Neural crest cell (in vitro differentiated cells): Measurements from ENCODE around the gene NUDC. TPM values are rescaled to one million over a fixed set of nuclear protein-coding genes. Genes with fewer than 3 reads are reported as not detected.
A peak's percentile ranks its signal among the peaks of the same experiment; 100 is the strongest.

Experiments used
- DNase-seq: peaks from one replicate; pipeline ENCODE4 v3.0.0; 2021; ENCODE audit warnings: low read depth, mixed read lengths, low spot score
- H3K27ac Mint-ChIP-seq: one replicate; pipeline ENCODE4 v1.8.0; 2021; ENCODE audit warnings: mild to moderate bottlenecking, mixed read lengths; ENCODE audit not compliant: unreplicated experiment
- H3K27me3 Mint-ChIP-seq: 2 replicates; pipeline ENCODE4 v1.8.0; 2021; ENCODE audit warnings: low read depth, mild to moderate bottlenecking, mixed read lengths
- H3K36me3 Mint-ChIP-seq: 2 replicates; pipeline ENCODE4 v1.8.0; 2021; ENCODE audit warnings: low read depth, mild to moderate bottlenecking, mixed read lengths
- H3K4me1 Mint-ChIP-seq: 2 replicates; pipeline ENCODE4 v1.8.0; 2021; ENCODE audit warnings: mixed read lengths
- H3K4me3 Mint-ChIP-seq: one replicate; pipeline ENCODE4 v1.8.0; 2021; ENCODE audit warnings: mild to moderate bottlenecking, mixed read lengths
- H3K9me3 Mint-ChIP-seq: 2 replicates; pipeline ENCODE4 v1.8.0; 2021; ENCODE audit warnings: mixed read lengths
- total RNA-seq: library from RNA; stranded (reverse); gene quantifications from 2 replicates; pipeline ENCODE4 v1.2.1, GENCODE V29; 2021
- TF ChIP-seq, protein P1 (sequence below): fragments of 200-600 bp; sonication (generic); conservative IDR thresholded peaks from 2 replicates; pipeline ENCODE4 v1.5.0; 2021; ENCODE audit warnings: antibody characterized with exemption, mild to moderate bottlenecking

NUDC gene
- total RNA-seq, 1 donor from 2014 or later: 96.1 TPM

DNA sequence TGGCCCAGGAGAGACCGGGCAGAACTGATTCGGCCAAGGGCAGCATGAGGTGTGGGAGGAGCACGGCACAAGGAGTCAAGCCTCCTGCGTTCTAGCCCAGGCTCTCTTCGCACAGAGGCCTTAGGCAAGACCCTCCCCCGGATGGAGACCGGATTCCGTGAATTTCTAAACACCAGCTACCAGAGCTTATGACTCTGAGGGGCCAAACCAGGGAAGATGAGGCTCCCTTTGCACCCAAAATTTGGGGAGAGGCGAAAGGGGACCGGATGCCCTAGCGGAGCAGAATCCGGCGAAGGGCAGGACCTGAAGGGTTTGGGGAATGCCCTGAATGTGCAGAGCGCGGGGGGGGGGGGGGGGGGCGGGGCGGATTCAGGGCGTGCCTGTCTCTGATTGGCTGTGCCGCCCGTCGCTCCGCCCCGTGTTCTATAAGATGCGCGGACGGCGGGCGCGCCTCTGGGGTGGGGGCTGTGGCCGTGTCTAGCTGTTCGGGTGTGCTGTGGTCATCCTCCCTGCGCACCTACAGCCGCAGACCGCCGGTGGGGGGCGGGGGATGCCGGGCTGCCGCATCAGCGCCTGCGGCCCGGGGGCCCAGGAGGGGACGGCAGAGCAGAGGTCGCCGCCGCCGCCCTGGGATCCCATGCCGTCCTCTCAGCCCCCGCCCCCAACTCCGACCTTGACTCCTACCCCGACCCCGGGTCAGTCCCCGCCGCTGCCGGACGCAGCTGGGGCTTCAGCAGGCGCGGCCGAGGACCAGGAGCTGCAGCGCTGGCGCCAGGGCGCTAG, 71.9 kb downstream of the NUDC start, which contains the start of gene TRNP1:
TRNP1 (plus strand) TSS at position 456 of the 783 bp plus-strand sequence; CDS start at position 551, 95 bp downstream.
- peaks cover 67% of the 10 kb centered on the region for H3K27me3 Mint-ChIP-seq
- DNase-seq: peak; percentile 73
- H3K4me3 Mint-ChIP-seq: peak within 1 kb of the TSS; percentile 92
- H3K36me3 Mint-ChIP-seq: no peaks in the 10 kb centered on the region
- peaks cover 32% of the 10 kb centered on the region for H3K4me1 Mint-ChIP-seq
- peak within 1 kb of the TSS; percentile 43 for H3K27ac Mint-ChIP-seq
- no peaks in the 10 kb centered on the region for H3K9me3 Mint-ChIP-seq
- TF ChIP-seq, protein P1, sequence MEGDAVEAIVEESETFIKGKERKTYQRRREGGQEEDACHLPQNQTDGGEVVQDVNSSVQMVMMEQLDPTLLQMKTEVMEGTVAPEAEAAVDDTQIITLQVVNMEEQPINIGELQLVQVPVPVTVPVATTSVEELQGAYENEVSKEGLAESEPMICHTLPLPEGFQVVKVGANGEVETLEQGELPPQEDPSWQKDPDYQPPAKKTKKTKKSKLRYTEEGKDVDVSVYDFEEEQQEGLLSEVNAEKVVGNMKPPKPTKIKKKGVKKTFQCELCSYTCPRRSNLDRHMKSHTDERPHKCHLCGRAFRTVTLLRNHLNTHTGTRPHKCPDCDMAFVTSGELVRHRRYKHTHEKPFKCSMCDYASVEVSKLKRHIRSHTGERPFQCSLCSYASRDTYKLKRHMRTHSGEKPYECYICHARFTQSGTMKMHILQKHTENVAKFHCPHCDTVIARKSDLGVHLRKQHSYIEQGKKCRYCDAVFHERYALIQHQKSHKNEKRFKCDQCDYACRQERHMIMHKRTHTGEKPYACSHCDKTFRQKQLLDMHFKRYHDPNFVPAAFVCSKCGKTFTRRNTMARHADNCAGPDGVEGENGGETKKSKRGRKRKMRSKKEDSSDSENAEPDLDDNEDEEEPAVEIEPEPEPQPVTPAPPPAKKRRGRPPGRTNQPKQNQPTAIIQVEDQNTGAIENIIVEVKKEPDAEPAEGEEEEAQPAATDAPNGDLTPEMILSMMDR: peak; percentile 17

GRCh38 chr1:26994020-26994786, 72.7 kb downstream of the NUDC start:
- Mint-ChIP-seq H3K27me3 (peaks cover 67% of the 10 kb centered on the region), H3K27ac (peak overlapping the region; percentile 43), H3K9me3 (no peaks in the 10 kb centered on the region), H3K4me1 (peaks cover 39% of the 10 kb centered on the region), H3K4me3 (peak overlapping the region; percentile 92), H3K36me3 (no peaks in the 10 kb centered on the region)
- TF ChIP-seq, protein P1: no peak
- no peak for DNase-seq

- no peaks in the 10 kb centered on the region for H3K36me3 Mint-ChIP-seq
- peaks cover 62% of the 10 kb centered on the region for H3K27me3 Mint-ChIP-seq
- TF ChIP-seq, protein P1: no peak
- peaks cover 47% of the 10 kb centered on the region for H3K4me1 Mint-ChIP-seq
- no peak for DNase-seq
- peak overlapping the region; percentile 43 for H3K27ac Mint-ChIP-seq
- H3K9me3 Mint-ChIP-seq: no peaks in the 10 kb centered on the region
- H3K4me3 Mint-ChIP-seq: peak overlapping the region; percentile 92
Measured at GRCh38 chr1:26994787-26995517, 73.4 kb downstream of the NUDC start.

DNA sequence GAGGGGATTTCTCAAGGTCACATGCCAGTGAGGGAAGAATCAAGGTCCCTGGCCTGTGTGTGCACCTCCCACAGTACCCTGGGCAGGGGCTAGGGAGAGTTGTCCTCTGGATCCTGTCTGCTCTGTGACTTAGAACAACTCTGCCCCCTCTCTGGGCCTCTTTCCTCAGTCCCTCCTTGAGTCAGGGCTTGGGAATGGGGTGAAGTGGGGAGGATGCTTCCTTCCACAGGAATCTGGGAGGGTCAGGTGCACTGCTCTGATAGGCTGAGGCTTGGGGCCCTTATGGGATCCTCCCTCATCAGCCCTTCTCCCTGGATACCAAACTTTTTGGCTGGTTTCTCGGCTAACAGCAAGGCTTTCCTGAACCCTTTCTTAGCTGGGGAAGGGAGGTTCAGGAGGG, 74.5 kb downstream of the NUDC start:
- H3K4me1 Mint-ChIP-seq: peaks cover 57% of the 10 kb centered on the region
- H3K27ac Mint-ChIP-seq: no peak overlapping the region
- H3K4me3 Mint-ChIP-seq: peak overlapping the region; percentile 92
- H3K9me3 Mint-ChIP-seq: no peaks in the 10 kb centered on the region
- no peak for DNase-seq
- peaks cover 52% of the 10 kb centered on the region for H3K27me3 Mint-ChIP-seq
- TF ChIP-seq, protein P1: no peak
- H3K36me3 Mint-ChIP-seq: no peaks in the 10 kb centered on the region

Other genes with a start within 250 kb of the NUDC start
- 155 and 160 TPM in 2 replicates for gene ARID1A, start 225.7 kb upstream of the NUDC start, total RNA-seq
- gene PIGV, start 133.8 kb upstream of the NUDC start, total RNA-seq: 8.7 and 11.1 TPM in 2 replicates
- gene ZDHHC18, start 95.1 kb upstream of the NUDC start, total RNA-seq: 41.7 and 44.3 TPM in 2 replicates
- 0.30 TPM in 1 of 2 replicates, not detected in the other for gene SFN, start 58.6 kb upstream of the NUDC start, total RNA-seq
- gene GPN2, start 31.5 kb upstream of the NUDC start, total RNA-seq: 28.5 and 31.7 TPM in 2 replicates
- 17.2 and 21.3 TPM in 2 replicates for gene GPATCH3, start 21.3 kb upstream of the NUDC start, total RNA-seq
- gene NR0B2, start 7.8 kb upstream of the NUDC start, total RNA-seq: not detected in 2 replicates
- gene KDF1, start 38.7 kb downstream of the NUDC start, total RNA-seq: not detected in 2 replicates
- gene TRNP1, start 71.9 kb downstream of the NUDC start, total RNA-seq: 16.7 and 18.7 TPM in 2 replicates
- gene TENT5B, start 91.1 kb downstream of the NUDC start, total RNA-seq: 10.1 and 11.0 TPM in 2 replicates
- 24.2 and 27.1 TPM in 2 replicates for gene SLC9A1, start 233.4 kb downstream of the NUDC start, total RNA-seq